OCI-LY3 (cell line): ENCODE results near the gene CLCN1.

Experiments
- CTCF ChIP-seq: fragments of 200-600, 300-600 bp; sonication (generic); IDR thresholded peaks from 2 replicates; pipeline ENCODE4 v1.5.1; 2014; ENCODE audit warnings: antibody characterized with exemption, low read length, low read depth
- EZH2phosphoT487 ChIP-seq: fragments of 200-600 bp; shearing (Covaris generic); IDR thresholded peaks from 2 replicates; pipeline ENCODE4 v1.6.1; 2018; ENCODE audit warnings: antibody characterized with exemption, mixed run types, low read depth

- TF ChIP-seq CTCF (no peak), EZH2phosphoT487 (no peak)
These were observed 32.0 kb downstream of the CLCN1 start for GRCh38 chr7:143347950-143348349.
